HepG2 (cell line): ENCODE measurements around the gene SCRT2. TPM values are rescaled to one million over a fixed set of nuclear protein-coding genes. Genes with fewer than 3 reads are reported as not detected.

Experiments used
- ATAD3A ChIP-seq: sonication (generic); formaldehyde crosslinking; IDR thresholded peaks from 2 replicates; pipeline ENCODE4 v1.4.0; 2020; ENCODE audit warnings: missing genetic modification reagents
- CBX2 ChIP-seq, 2 experiments: fragments of 200-600 bp in 1 of 2; sonication (generic); formaldehyde crosslinking in 1 of 2; IDR thresholded peaks; 2 replicates each; pipeline versions ENCODE4 v1.7.0 to v1.8.1; 2018 to 2022; ENCODE audit warnings: low read depth in 2 of 2, low read length in 1 of 2, mild to moderate bottlenecking in 1 of 2, missing genetic modification reagents in 1 of 2
- GATA4 ChIP-seq: sonication (generic); IDR thresholded peaks from 2 replicates; pipeline ENCODE4 v1.6.1; 2016; ENCODE audit warnings: antibody characterized with exemption, low read depth, borderline replicate concordance
- HINFP ChIP-seq: sonication (generic); formaldehyde crosslinking; IDR thresholded peaks from 2 replicates; pipeline ENCODE4 v1.4.0; 2020; ENCODE audit warnings: low read depth, mild to moderate bottlenecking, missing genetic modification reagents
- KAT8 ChIP-seq: IDR thresholded peaks from 2 replicates; pipeline ENCODE4 v1.6.1; 2016; ENCODE audit warnings: missing genetic modification reagents, missing compliant biosample characterization
- KDM3A ChIP-seq: IDR thresholded peaks from 2 replicates; pipeline ENCODE4 v1.6.1; 2018; ENCODE audit warnings: low read depth, missing compliant biosample characterization
- KLF11 ChIP-seq: IDR thresholded peaks from 2 replicates; pipeline ENCODE4 v1.6.1; 2016; ENCODE audit warnings: missing compliant biosample characterization
- MAZ ChIP-seq, 2 experiments: sonication (generic) in 1 of 2; formaldehyde crosslinking in 1 of 2; IDR thresholded peaks; 2 replicates each; pipeline versions ENCODE4 v1.5.0 to v1.6.1; 2012 to 2020; ENCODE audit warnings: low read depth in 2 of 2, mild to moderate bottlenecking in 2 of 2, borderline replicate concordance in 1 of 2, improper control_type of control experiment in 1 of 2, low read length in 1 of 2, missing genetic modification reagents in 1 of 2, moderate library complexity in 1 of 2
- MIER2 ChIP-seq: IDR thresholded peaks from 2 replicates; pipeline ENCODE4 v1.6.1; 2016; ENCODE audit warnings: missing biosample characterization, missing genetic modification reagents
- MLXIP ChIP-seq: sonication (generic); formaldehyde crosslinking; IDR thresholded peaks from 2 replicates; pipeline ENCODE4 v1.9.0; 2021; ENCODE audit warnings: missing genetic modification reagents, borderline replicate concordance
- NFE2L1 ChIP-seq: sonication (generic); formaldehyde crosslinking; IDR thresholded peaks from 2 replicates; pipeline ENCODE4 v1.4.0; 2020; ENCODE audit warnings: missing genetic modification reagents, mild to moderate bottlenecking, borderline replicate concordance
- RFX1 ChIP-seq: fragments of 450-650 bp; IDR thresholded peaks from 2 replicates; pipeline ENCODE4 v1.6.1; 2017
- RFXAP ChIP-seq: sonication (generic); formaldehyde crosslinking; IDR thresholded peaks from 2 replicates; pipeline ENCODE4 v1.4.0; 2020; ENCODE audit warnings: missing genetic modification reagents, borderline replicate concordance
- RORA ChIP-seq: sonication (generic); formaldehyde crosslinking; IDR thresholded peaks from 2 replicates; pipeline ENCODE4 v1.5.0; 2020; ENCODE audit warnings: mild to moderate bottlenecking, missing genetic modification reagents, moderate library complexity
- SP4 ChIP-seq: sonication (generic); formaldehyde crosslinking; IDR thresholded peaks from 2 replicates; pipeline ENCODE4 v1.8.1; 2023; ENCODE audit warnings: mild to moderate bottlenecking, missing genetic modification reagents
- SP5 ChIP-seq: IDR thresholded peaks from 2 replicates; pipeline ENCODE4 v1.6.1; 2016; ENCODE audit warnings: low read depth, borderline replicate concordance
- SYNCRIP ChIP-seq: fragments of 200-400 bp; formaldehyde crosslinking; IDR thresholded peaks from 2 replicates; pipeline ENCODE4 v1.6.1; 2018; ENCODE audit warnings: mild to moderate bottlenecking, low read depth, low read length; ENCODE audit not compliant: insufficient read depth
- ZMAT3 ChIP-seq: sonication (generic); formaldehyde crosslinking; conservative IDR thresholded peaks from 2 replicates; pipeline ENCODE4 v1.7.0; 2021; ENCODE audit warnings: missing genetic modification reagents
- ZNF251 ChIP-seq: sonication (generic); formaldehyde crosslinking; IDR thresholded peaks from 2 replicates; pipeline ENCODE4 v1.9.0; 2021; ENCODE audit warnings: mild to moderate bottlenecking, missing genetic modification reagents
- ZNF333 ChIP-seq: sonication (generic); formaldehyde crosslinking; IDR thresholded peaks from 2 replicates; pipeline ENCODE4 v1.4.0; 2020; ENCODE audit warnings: mild to moderate bottlenecking, missing genetic modification reagents, borderline replicate concordance
- ZNF337 ChIP-seq: sonication (generic); formaldehyde crosslinking; IDR thresholded peaks from 2 replicates; pipeline ENCODE4 v1.5.1; 2020; ENCODE audit warnings: missing genetic modification reagents, low read depth, mild to moderate bottlenecking, borderline replicate concordance
- ZNF547 ChIP-seq: sonication (generic); formaldehyde crosslinking; IDR thresholded peaks from 2 replicates; pipeline ENCODE4 v1.5.1; 2020; ENCODE audit warnings: mild to moderate bottlenecking, missing genetic modification reagents
- polyA plus RNA-seq, 8 experiments: library from polyadenylated mRNA; depleted of rRNA in 3 of 8; stranded (reverse) in 7 of 8; unstranded in 1 of 8; fragments of >200 nt; fragmentation: Illumina TruSeq in 4 of 8; extraction: Trizol in 4 of 8; gene quantifications; 2 replicates each; pipeline versions ENCODE4 v1.2.1 to v1.2.3, GENCODE V29; 2011 to 2016; ENCODE audit warnings: low read depth in 4 of 8, missing spikeins in 1 of 8, mixed read lengths in 1 of 8; ENCODE audit not compliant: insufficient read depth in 1 of 8
- total RNA-seq, 5 experiments: library from RNA; depleted of rRNA; stranded (reverse); fragments of >200 nt; fragmentation: Illumina TruSeq; extraction: Trizol; gene quantifications; 2 replicates each; pipeline ENCODE4 v1.2.3, GENCODE V29; 2016; ENCODE audit warnings: low read depth in 1 of 5
- TF ChIP-seq, protein P1 (sequence below): sonication (generic); formaldehyde crosslinking; IDR thresholded peaks from 2 replicates; pipeline ENCODE4 v1.5.0; 2020; ENCODE audit warnings: mild to moderate bottlenecking, missing genetic modification reagents

SCRT2 gene
- total and polyA plus RNA-seq, 2 of the 13 experiments (the other 11 are each of a cell fraction or from before 2014, with no cell fraction given): not detected

- TF ChIP-seq ZNF251 (CRISPR knock-in tag) (no peak), MAZ (IDR thresholded peaks at IDR 0.05; ENCODE audit: borderline replicate concordance, low read depth, low read length) (peak; percentile 61; the same call in 1 of the 2 replicates), MAZ (CRISPR knock-in tag; IDR thresholded peaks at IDR 0.05; ENCODE audit: low read depth) (peak; percentile 80), RORA (no peak), ZNF333 (CRISPR knock-in tag) (0 out of 2 replicates have a peak, but pooled peaks have one; percentile 76), KLF11 (CRISPR knock-in tag) (no peak), ZMAT3 (peak; percentile 80), RFXAP (CRISPR knock-in tag) (peak; percentile 55; the same call in 1 of the 2 replicates), ZNF337 (CRISPR knock-in tag) (peak; percentile 37; the same call in 1 of the 2 replicates), ATAD3A (CRISPR knock-in tag) (no peak), MIER2 (no peak), ZNF547 (0 out of 2 replicates have a peak, but pooled peaks have one; percentile 45), CBX2 (IDR thresholded peaks at IDR 0.05; ENCODE audit: low read depth, low read length) (no peak), CBX2 (CRISPR knock-in tag; IDR thresholded peaks at IDR 0.05; ENCODE audit: low read depth) (no peak), RFX1 (no peak), KAT8 (CRISPR knock-in tag) (0 out of 2 replicates have a peak, but pooled peaks have one; percentile 20), SP5 (peak; percentile 80; the same call in 1 of the 2 replicates), GATA4 (no peak), SP4 (CRISPR knock-in tag) (peak; percentile 64), HINFP (0 out of 2 replicates have a peak, but pooled peaks have one; percentile 40), NFE2L1 (CRISPR knock-in tag) (no peak), SYNCRIP (no peak), KDM3A (CRISPR knock-in tag) (peak; percentile 59; the same call in 1 of the 2 replicates), MLXIP (no peak)
- TF ChIP-seq, protein P1, sequence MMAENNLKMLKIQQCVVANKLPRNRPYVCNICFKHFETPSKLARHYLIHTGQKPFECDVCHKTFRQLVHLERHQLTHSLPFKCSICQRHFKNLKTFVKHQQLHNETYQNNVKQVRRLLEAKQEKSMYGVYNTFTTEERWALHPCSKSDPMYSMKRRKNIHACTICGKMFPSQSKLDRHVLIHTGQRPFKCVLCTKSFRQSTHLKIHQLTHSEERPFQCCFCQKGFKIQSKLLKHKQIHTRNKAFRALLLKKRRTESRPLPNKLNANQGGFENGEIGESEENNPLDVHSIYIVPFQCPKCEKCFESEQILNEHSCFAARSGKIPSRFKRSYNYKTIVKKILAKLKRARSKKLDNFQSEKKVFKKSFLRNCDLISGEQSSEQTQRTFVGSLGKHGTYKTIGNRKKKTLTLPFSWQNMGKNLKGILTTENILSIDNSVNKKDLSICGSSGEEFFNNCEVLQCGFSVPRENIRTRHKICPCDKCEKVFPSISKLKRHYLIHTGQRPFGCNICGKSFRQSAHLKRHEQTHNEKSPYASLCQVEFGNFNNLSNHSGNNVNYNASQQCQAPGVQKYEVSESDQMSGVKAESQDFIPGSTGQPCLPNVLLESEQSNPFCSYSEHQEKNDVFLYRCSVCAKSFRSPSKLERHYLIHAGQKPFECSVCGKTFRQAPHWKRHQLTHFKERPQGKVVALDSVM: peak; percentile 55; the same call in 1 of the 2 replicates
Observed at GRCh38 chr20:642398-643174, 33.0 kb downstream of the SCRT2 start (continued).
